ENCODE data around the gene ZBTB48.

ZBTB48 gene

DNA sequence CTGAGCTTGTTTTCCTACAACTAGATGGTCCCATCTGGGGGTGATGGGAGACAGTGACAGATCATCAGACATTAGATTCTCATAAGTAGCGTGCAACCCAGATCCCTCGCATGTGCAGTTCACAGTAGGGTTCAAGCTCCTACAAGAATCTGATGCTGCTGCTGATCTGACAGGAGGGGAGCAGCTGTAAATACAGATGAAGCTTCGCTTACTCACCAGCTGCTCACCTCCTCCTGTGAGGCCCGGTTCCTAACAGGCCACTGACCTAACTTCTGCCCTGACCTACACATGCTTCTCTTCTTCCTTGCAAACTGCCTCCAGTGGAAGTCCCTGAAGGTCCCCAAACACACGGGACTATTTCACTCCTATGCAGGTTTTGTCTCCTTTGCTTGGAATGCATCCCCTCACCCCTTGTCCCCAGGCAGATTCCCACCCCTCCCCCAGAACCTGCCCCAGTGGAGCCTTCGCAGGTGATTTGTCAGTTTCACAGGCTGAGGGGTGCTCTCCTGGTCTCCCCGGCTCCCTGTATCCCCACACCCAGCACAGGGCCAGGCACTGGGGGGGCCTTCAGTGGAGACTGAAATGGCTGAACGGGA lies 5.7 kb upstream of the ZBTB48 start:
- no peak for DNase-seq (ENCODE audit: low read depth)

DNA sequence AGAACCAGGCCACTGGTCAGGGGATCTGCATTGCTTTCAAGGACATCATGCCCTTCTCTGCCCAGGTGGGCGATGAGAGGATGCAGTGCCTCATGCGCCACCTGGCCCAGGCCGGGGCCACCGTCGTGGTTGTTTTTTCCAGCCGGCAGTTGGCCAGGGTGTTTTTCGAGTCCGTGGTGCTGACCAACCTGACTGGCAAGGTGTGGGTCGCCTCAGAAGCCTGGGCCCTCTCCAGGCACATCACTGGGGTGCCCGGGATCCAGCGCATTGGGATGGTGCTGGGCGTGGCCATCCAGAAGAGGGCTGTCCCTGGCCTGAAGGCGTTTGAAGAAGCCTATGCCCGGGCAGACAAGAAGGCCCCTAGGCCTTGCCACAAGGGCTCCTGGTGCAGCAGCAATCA lies 5.0 kb upstream of the ZBTB48 start:
- no peak for DNase-seq (ENCODE audit: low read depth)

DNA sequence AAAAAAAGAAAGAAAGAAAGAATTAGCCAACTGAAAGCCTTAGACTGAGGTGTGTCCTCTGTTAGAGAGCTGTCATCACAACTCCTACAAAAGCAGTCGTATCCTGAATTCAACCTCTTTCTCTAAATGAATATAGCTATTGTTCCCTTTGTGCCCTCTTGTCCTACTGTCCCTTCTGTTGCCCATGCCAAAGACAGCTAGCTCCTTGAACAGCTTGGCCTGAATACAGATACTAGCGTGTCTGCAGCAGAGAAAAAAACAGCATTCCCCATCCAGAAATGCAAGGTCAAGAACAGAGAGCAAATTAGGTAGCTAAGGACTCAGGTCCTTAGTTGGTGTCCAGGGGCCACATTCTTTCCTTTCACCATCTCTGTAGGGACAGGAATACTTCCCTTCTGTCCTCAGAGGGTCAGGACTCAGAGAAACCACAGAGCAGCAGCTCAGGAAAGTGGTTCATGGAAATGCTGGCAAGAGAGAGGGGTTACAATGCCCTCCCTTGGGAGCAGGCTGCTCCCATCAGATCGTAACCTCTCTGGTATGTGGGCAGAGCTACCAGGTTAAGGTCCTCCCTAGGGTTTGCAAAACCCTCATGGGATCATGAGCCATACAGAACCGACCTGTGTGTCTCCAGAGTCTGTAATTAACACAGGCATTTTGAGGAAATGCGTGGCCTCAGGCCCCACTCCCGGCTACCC lies 1.8 kb upstream of the ZBTB48 start:
- DNase-seq (ENCODE audit: low read depth): no peak

DNA sequence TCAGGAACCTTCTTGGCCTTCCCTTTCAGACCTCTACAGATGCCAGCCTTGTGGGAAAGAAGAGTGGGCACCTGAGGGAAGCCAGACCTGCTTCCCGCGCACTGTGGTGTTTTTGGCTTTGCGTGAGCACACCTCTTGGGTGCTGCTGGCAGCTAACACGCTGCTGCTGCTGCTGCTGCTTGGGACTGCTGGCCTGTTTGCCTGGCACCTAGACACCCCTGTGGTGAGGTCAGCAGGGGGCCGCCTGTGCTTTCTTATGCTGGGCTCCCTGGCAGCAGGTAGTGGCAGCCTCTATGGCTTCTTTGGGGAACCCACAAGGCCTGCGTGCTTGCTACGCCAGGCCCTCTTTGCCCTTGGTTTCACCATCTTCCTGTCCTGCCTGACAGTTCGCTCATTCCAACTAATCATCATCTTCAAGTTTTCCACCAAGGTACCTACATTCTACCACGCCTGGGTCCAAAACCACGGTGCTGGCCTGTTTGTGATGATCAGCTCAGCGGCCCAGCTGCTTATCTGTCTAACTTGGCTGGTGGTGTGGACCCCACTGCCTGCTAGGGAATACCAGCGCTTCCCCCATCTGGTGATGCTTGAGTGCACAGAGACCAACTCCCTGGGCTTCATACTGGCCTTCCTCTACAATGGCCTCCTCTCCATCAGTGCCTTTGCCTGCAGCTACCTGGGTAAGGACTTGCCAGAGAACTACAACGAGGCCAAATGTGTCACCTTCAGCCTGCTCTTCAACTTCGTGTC lies 995 bp upstream of the ZBTB48 start:
- DNase-seq (ENCODE audit: low read depth): no peak

DNA sequence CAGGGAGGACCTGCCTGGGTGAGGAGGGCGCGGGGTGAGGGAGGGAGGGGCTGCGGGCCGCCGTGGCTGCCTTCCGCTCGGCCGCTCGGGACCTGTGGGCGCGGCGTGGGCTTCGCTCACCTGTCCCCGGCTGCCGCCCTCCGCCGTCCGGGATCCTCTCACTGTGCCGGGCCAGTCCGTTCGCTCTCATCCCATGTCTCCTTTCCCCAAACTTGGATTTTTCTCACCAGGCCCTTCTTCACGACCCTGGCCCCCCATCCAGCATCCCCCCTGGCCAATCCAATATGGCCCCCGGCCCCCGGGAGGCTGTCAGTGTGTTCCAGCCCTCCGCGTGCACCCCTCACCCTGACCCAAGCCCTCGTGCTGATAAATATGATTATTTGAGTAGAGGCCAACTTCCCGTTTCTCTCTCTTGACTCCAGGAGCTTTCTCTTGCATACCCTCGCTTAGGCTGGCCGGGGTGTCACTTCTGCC lies 362 bp downstream of the ZBTB48 start:
- DNase-seq (ENCODE audit: low read depth): no peak

DNA sequence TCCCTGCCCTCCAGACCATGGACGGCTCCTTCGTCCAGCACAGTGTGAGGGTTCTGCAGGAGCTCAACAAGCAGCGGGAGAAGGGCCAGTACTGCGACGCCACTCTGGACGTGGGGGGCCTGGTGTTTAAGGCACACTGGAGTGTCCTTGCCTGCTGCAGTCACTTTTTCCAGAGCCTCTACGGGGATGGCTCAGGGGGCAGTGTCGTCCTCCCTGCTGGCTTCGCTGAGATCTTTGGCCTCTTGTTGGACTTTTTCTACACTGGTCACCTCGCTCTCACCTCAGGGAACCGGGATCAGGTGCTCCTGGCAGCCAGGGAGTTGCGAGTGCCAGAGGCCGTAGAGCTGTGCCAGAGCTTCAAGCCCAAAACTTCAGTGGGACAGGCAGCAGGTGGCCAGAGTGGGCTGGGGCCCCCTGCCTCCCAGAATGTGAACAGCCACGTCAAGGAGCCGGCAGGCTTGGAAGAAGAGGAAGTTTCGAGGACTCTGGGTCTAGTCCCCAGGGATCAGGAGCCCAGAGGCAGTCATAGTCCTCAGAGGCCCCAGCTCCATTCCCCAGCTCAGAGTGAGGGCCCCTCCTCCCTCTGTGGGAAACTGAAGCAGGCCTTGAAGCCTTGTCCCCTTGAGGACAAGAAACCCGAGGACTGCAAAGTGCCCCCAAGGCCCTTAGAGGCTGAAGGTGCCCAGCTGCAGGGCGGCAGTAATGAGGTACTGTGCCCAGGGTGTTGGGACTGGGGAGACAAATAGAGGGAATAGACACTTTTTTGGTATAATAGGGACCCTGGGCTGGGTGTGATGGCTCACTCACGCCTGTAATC lies 1.0 kb downstream of the ZBTB48 start:
- no peak for DNase-seq (ENCODE audit: low read depth)

DNA sequence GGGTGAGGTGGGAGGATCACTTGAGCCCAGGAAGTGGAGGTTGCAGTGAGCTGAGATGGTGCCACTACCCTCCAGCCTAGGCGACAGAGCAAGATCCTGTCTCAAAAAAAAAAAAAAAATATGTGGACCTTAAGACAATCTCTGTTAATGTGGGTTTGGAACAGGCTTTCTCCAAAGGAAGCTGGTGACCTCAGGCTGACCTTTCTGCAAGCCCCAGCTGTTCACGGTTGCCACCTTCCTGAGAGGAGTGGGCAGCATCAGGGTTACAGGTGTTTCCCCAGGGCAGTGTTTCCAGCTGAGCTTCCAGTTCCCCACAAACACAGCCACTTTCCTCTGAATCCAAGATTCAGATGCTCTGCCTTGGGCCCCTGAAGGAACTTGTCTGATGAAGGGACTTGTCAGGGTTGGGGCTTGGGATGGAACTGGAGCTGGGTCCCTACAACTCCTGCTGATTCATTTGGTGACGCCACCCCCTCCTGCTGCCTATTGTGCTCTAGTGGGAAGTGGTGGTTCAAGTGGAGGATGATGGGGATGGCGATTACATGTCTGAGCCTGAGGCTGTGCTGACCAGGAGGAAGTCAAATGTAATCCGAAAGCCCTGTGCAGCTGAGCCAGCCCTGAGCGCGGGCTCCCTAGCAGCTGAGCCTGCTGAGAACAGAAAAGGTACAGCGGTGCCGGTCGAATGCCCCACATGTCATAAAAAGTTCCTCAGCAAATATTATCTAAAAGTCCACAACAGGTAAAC lies 1.9 kb downstream of the ZBTB48 start:
- no peak for DNase-seq (ENCODE audit: low read depth)

DNA sequence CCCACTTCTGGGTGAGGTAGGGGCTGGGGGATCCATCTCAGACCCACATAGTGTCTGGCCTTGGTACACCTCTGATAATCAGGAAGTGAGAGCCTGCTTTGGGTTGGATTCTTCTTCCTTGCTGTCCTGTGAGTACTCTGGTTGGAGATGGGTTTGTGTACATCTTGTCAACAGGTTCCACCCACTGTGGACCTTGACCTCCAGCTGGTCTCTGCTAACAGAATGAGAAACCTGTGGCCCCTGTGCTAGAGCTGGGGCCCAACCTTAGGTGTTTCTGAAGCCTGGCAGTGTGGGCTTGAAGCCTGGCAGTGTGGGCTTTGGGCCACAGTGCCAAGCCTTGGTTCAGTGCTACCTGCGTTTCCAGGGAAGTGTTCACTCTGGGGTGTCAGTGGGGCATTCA lies 2.6 kb downstream of the ZBTB48 start:
- DNase-seq (ENCODE audit: low read depth): no peak

DNA sequence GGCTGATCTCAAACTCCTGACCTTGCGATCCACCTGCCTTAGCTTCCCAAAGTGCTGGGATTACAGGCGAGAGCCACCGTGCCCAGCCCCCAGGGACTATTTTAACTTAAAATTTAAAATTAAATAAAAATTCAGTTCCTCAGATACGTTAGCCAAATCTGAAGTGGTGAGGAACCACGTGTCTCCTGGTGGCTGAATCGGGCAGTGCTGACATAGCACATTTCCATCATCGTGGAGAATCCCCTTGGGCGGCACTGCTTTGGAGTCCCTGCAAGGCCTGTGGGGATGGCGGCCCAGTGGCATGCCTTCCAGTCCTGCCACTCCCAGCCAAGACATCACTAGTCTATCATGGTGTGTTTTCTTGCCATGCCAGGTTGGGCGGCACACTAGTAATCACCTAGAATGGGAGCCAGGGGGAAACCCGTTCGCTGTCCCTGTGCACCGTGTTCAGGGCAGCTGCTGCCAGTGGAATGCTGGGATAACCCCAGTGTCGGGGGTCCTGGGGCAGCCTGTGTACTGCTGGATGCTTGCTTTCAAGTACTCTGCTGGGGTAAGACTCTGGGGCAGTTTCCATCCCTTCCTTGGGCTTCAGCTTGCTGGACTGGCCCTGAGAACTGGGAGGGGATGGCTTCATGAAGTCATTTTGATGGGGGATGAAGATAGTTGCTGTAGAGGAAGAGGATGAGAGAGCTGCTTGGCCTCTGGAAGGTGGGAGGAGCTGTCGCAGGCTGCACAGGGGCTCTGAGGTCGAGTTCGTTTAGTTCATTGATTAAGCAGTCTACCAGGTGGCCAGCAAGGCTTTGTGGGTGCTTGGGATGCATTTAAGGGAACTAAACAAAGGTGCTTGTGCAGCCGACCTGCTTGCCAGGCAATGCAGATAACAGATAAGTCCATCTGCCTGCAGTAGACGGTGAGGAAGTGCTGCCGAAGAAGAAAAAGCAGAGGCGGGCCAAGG lies 4.6 kb downstream of the ZBTB48 start:
- no peak for DNase-seq (ENCODE audit: low read depth)

DNA sequence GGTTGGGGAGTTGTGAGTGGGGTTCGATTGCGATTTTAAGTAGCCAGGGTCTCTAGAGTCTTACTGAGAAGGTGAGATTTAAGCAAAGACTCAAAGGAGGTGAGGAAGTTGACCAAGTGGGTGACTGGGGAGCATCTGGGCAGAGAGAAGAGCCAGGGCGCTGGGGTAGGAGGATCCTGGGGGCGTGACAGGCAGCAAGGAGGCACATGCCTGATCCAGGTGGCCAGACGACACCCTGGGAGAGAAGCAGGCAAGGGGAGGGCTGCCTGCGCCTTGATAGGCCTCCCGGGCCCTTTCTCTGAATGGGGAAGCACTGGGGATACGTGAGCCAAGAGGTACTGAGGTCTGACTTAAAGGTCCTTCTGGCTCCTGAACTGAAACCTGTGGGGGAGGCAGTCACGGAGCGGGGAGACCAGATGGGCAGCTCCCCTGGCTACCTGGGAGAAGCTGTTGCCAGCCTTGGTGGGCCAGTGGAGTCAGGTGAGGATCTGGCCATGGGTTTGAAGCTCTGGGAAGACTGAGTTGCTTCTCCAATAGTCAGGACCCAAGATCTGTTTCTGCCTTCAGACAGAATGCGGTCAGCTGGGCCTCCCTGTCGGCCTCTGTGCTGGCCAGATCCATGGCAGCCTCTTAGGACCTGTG lies 5.4 kb downstream of the ZBTB48 start:
- DNase-seq (ENCODE audit: low read depth): no peak

DNA sequence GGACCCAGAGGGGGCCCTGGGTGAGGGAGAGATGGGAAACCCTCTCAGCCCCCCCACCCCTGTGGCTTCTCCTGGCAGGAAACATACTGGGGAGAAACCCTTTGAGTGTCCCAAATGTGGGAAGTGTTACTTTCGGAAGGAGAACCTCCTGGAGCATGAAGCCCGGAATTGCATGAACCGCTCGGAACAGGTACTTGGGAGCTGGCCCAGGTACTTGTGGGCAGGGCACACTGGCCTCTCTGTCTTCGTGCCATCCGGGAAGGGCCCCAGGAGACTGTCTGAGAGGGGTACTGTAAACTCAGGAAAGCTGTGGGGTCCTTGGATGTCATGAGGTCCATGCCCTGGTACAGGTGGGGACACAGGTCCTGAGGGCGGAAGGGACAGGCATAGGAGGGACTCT lies 6.0 kb downstream of the ZBTB48 start:
- DNase-seq (ENCODE audit: low read depth): no peak

DNA sequence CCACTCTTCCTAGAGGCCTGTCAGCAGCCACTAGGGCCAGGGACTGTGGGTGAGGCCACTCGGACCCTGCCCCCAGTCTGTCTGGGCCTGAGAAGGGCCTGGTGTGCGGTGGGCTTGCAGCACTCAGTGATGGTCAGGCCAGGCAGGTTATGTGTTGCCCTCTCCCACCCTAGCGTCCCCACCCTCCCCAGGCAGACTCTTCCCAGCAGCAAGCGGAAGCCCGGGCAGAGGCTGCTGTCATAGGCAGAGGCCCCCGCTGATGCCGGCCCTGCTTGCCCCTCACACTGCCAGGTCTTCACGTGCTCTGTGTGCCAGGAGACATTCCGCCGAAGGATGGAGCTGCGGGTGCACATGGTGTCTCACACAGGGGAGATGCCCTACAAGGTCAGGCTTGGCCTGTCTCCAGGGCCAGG lies 6.6 kb downstream of the ZBTB48 start:
- DNase-seq (ENCODE audit: low read depth): no peak

DNA sequence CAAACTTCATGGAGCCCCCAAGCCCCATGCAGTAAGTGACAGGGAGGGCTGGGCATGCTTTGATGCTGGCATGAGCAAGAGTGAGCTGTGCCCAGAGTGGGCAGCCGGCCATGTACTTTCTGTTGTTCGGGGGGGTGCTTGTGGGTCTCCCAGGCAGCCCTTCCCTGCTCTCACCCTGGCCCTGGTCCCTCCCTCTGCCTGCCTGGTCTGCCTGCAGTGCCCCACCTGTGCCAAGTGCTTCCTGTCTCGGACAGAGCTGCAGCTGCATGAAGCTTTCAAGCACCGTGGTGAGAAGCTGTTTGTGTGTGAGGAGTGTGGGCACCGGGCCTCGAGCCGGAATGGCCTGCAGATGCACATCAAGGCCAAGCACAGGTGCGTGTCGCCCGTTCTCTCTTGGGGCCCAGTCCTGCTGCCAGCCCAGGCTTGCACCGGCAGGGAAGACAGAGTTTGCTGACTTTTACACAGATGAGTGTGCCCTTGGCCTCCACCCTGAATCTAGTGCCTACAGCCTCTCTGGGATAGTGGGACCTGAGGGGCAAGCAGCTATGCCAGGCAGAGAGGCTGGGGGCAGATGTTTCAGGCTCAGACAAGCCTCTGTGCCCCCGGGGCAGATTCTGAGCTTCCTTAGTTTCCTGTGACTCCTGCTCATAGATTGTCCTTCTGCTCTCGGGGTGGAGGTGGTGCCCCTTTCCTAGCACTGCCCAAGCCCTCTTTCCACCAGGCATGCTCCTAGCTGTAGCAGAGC lies 7.6 kb downstream of the ZBTB48 start:
- DNase-seq (ENCODE audit: low read depth): no peak

DNA sequence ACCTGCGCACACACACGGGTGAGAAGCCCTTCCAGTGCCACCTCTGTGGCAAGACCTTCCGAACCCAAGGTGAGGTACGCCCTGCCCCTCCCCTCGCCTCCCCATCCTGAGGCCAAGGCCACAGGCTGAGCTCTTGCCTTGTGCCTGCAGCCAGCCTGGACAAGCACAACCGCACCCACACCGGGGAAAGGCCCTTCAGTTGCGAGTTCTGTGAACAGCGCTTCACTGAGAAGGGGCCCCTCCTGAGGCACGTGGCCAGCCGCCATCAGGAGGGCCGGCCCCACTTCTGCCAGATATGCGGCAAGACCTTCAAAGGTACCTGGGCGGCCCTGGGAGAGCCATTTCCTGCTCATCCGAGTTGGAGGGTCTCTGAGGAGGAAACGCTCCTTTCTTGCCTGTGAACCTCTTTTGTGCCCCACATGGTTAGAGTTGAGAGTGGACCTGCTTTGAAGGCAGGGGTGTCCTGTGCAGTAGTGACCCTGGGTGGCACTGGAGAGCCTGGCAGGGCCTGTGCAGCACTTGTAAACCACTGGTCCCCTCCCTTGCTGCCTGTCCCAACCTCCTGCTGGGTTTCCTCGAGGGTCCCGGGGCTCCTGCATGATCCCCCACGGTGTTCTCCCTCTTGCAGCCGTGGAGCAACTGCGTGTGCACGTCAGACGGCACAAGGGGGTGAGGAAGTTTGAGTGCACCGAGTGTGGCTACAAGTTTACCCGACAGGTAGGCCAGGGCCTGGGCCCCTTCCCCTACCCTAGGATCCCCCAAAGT lies 8.5 kb downstream of the ZBTB48 start:
- no peak for DNase-seq (ENCODE audit: low read depth)

DNA sequence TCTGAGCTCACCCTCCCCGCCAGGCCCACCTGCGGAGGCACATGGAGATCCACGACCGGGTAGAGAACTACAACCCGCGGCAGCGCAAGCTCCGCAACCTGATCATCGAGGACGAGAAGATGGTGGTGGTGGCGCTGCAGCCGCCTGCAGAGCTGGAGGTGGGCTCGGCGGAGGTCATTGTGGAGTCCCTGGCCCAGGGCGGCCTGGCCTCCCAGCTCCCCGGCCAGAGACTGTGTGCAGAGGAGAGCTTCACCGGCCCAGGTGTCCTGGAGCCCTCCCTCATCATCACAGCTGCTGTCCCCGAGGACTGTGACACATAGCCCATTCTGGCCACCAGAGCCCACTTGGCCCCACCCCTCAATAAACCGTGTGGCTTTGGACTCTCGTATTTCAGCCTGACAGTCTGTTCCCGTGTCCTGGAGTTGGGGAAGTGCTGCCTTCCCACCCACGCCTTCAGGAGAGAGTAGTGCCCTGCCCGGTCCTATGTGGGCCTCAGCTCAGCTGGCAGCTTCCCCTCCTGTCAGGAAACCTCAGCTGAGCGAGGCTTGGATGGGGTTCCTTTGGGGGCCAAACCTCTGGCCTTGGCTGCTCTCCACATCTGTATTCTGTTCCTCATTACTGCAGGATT lies 9.2 kb downstream of the ZBTB48 start:
- DNase-seq (ENCODE audit: low read depth): no peak

DNA sequence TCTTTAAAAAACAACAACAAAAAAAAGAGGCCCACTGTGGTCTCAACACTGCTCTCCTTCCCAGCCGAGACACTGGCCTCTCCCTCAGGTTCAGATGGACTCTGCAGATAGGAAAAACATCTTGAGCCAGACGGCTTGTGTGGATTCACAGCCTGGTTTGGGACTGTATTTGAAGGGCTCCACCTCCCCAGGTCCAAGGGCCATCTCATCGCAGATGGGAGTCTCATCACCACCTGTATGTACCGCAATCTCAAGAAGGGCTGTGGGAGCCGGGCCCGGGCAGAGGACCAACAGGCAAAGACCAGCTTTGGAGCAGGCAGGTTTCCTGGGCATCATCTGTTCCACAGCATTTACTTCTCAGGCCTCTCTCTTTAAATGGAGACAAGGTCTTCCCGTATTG lies 10.3 kb downstream of the ZBTB48 start:
- no peak for DNase-seq (ENCODE audit: low read depth)

DNA sequence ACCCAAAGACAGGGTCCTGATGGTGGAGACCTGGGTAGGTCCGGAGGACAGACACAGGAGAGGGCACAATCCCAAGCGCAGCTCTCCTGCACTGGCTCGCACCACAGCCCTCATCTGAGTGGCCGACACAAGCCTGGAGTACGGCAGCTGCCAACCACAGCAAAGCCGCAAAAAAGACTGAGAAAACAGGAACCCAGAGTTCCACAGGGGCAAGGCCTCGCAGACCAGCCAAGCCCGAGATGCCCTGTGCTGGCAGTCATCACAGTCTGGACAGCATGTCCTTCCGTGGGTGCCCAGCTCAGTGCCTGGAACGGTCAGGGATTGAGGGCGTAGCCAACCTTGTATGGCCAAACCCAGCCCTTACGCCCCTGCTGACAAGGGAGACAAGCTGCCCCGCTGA lies 11.4 kb downstream of the ZBTB48 start:
- DNase-seq (ENCODE audit: low read depth): no peak

DNA sequence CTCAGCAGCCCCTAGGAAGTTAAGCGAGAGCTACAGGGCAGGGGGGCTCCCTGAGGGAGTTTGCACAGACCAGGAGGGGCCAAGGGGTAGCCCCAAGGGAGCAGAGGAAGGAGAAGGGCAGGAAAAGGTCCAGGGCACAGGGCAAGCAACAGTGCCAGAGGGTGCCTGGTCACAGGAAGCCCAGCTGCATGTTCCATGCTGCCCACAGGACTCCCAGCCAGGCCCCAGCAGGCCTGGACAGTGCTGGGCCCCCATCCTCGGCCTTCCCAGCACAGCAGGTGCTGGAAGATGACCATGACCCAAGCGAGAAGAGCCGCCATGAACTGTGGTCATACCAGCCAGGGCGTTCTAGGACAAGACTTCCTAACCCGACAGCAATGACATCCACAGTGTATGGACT lies 11.8 kb downstream of the ZBTB48 start:
- DNase-seq (ENCODE audit: low read depth): no peak
